Measurements from ENCODE around the gene CPB1.

DNA sequence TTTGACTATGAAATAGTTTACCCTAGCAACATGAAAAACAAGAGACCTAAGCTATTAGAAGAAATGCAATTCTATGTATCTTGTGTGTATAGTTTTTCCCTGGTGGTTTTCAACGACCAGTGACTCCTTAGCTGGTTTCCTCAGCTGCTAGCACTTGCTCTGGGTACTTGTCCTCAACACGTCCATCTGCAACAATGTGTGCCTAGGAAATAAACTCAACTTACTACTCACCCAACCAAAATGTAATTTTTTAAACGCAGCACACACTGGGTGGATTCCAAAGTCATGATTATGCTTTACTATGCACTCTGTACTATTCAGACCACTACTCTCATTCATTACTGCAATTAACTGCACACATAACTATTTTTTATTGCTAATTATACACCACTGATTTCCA, 68.5 kb downstream of the CPB1 start:
- no peak for TF ChIP-seq POLR2AphosphoS5 (IDR thresholded peaks at IDR 0.05; ENCODE audit: low read depth, low read length)
- no peak for TF ChIP-seq POLR2A (IDR thresholded peaks at IDR 0.05; ENCODE audit: low read depth, low read length)
